ENCODE results near the gene YIPF1.
A peak's percentile ranks its signal among the peaks of the same experiment; 100 is the strongest.

Gene YIPF1

GRCh38 chr1:53913352-53914033 lies 23.9 kb upstream of the YIPF1 start:
- Histone ChIP-seq H3K4me1 (ENCODE audit: insufficient read depth, low read length) (peaks cover 23% of the 10 kb centered on the region), H3K4me3 (ENCODE audit: low read length) (no peak overlapping the region), H3K27me3 (ENCODE audit: insufficient read depth, low read length) (no peaks in the 10 kb centered on the region), H3K9ac (ENCODE audit: low read depth, low read length) (0 out of 2 replicates have a peak overlapping the region, but pooled peaks have one; percentile 2), H3K9me3 (ENCODE audit: insufficient read depth, low read depth, low read length) (no peaks in the 10 kb centered on the region), H3K36me3 (ENCODE audit: insufficient read depth, low read length) (no peaks in the 10 kb centered on the region; the same call in 1 of the 2 replicates), H3K27ac (ENCODE audit: low read depth, low read length) (peak overlapping the region; percentile 58; the same call in 1 of the 2 replicates)
- WGBS = 64% methylated on average over 5 of the region's 5 CpGs

GRCh38 chr1:53911442-53911841 lies 21.8 kb upstream of the YIPF1 start:
- 95% methylated on average over 4 of the region's 4 CpGs for WGBS
- Histone ChIP-seq H3K36me3 (ENCODE audit: insufficient read depth, low read length) (no peaks in the 10 kb centered on the region), H3K27ac (ENCODE audit: low read depth, low read length) (no peak overlapping the region), H3K9me3 (ENCODE audit: insufficient read depth, low read depth, low read length) (no peaks in the 10 kb centered on the region), H3K9ac (ENCODE audit: low read depth, low read length) (no peak overlapping the region), H3K4me1 (ENCODE audit: insufficient read depth, low read length) (peaks cover 23% of the 10 kb centered on the region), H3K27me3 (ENCODE audit: insufficient read depth, low read length) (no peaks in the 10 kb centered on the region), H3K4me3 (ENCODE audit: low read length) (no peak overlapping the region)

DNA sequence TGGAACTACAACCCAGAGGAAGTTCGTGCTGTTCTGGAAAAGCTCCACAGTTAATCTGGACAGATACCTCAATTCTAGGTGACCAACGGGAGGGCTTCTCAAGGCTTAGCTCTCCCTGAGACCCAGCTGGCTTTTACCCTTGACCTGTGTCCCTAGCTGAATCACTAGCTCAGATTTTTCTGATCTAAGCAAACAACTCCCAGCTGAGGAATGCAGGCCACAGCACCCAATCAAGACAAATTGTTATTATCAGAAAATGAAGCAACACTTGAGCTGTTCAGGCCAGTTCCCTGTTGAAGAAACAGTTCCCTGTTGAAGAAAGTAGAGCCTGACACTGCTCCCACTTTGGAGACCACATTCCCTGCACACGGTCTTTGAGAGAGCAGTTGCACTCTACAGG lies 20.3 kb upstream of the YIPF1 start:
- H3K27me3 ChIP-seq (ENCODE audit: insufficient read depth, low read length) = no peaks in the 10 kb centered on the region
- no peak overlapping the region for H3K9ac ChIP-seq (ENCODE audit: low read depth, low read length)
- H3K4me1 ChIP-seq (ENCODE audit: insufficient read depth, low read length) = peaks cover 23% of the 10 kb centered on the region
- H3K36me3 ChIP-seq (ENCODE audit: insufficient read depth, low read length) = no peaks in the 10 kb centered on the region
- H3K4me3 ChIP-seq (ENCODE audit: low read length) = no peak overlapping the region
- H3K27ac ChIP-seq (ENCODE audit: low read depth, low read length) = no peak overlapping the region
- no peaks in the 10 kb centered on the region for H3K9me3 ChIP-seq (ENCODE audit: insufficient read depth, low read depth, low read length)
- 90% methylated on average over 3 of the region's 3 CpGs for WGBS

DNA sequence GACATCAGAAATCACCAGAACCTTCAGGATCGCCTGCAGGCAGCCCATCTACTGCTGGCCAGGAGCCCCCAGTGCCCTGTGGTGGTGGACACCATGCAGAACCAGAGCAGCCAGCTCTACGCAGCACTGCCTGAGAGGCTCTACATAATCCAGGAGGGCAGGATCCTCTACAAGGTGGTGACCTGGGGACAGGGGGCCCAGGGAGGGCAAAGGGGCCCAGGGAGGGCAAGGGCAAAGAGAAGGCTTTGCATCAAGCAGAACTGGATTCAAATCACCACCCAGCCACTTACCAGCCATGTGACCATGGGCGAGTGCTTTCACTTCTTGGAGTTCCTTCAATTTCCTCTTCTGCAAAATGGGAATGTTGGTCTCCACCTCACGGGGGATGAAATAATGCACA lies 16.5 kb upstream of the YIPF1 start:
- Histone ChIP-seq H3K4me1 (ENCODE audit: insufficient read depth, low read length) (no peaks in the 10 kb centered on the region), H3K36me3 (ENCODE audit: insufficient read depth, low read length) (no peaks in the 10 kb centered on the region), H3K9me3 (ENCODE audit: insufficient read depth, low read depth, low read length) (no peaks in the 10 kb centered on the region), H3K4me3 (ENCODE audit: low read length) (no peak overlapping the region), H3K9ac (ENCODE audit: low read depth, low read length) (no peak overlapping the region), H3K27me3 (ENCODE audit: insufficient read depth, low read length) (no peaks in the 10 kb centered on the region), H3K27ac (ENCODE audit: low read depth, low read length) (no peak overlapping the region)
- 92% methylated on average over 4 of the region's 4 CpGs for WGBS

- H3K4me3 ChIP-seq (ENCODE audit: low read length) = no peak overlapping the region
- H3K27me3 ChIP-seq (ENCODE audit: insufficient read depth, low read length) = no peaks in the 10 kb centered on the region
- no peaks in the 10 kb centered on the region for H3K4me1 ChIP-seq (ENCODE audit: insufficient read depth, low read length)
- H3K36me3 ChIP-seq (ENCODE audit: insufficient read depth, low read length) = no peaks in the 10 kb centered on the region
- H3K9me3 ChIP-seq (ENCODE audit: insufficient read depth, low read depth, low read length) = no peaks in the 10 kb centered on the region
- 96% methylated on average over 8 of the region's 8 CpGs for WGBS
- no peak overlapping the region for H3K9ac ChIP-seq (ENCODE audit: low read depth, low read length)
- no peak overlapping the region for H3K27ac ChIP-seq (ENCODE audit: low read depth, low read length)
Measured at GRCh38 chr1:53905509-53905908, 15.9 kb upstream of the YIPF1 start.

GRCh38 chr1:53902235-53903138 lies 12.9 kb upstream of the YIPF1 start:
- Histone ChIP-seq H3K4me1 (ENCODE audit: insufficient read depth, low read length) (no peaks in the 10 kb centered on the region), H3K27ac (ENCODE audit: low read depth, low read length) (no peak overlapping the region), H3K4me3 (ENCODE audit: low read length) (no peak overlapping the region), H3K36me3 (ENCODE audit: insufficient read depth, low read length) (no peaks in the 10 kb centered on the region), H3K9me3 (ENCODE audit: insufficient read depth, low read depth, low read length) (no peaks in the 10 kb centered on the region), H3K27me3 (ENCODE audit: insufficient read depth, low read length) (no peaks in the 10 kb centered on the region), H3K9ac (ENCODE audit: low read depth, low read length) (no peak overlapping the region)
- 87% methylated on average over 7 of the region's 7 CpGs for WGBS

GRCh38 chr1:53899708-53900107 lies 10.1 kb upstream of the YIPF1 start:
- WGBS = 89% methylated on average over 3 of the region's 3 CpGs
- Histone ChIP-seq H3K4me3 (ENCODE audit: low read length) (no peak overlapping the region), H3K9ac (ENCODE audit: low read depth, low read length) (no peak overlapping the region), H3K27me3 (ENCODE audit: insufficient read depth, low read length) (no peaks in the 10 kb centered on the region), H3K4me1 (ENCODE audit: insufficient read depth, low read length) (no peaks in the 10 kb centered on the region), H3K27ac (ENCODE audit: low read depth, low read length) (no peak overlapping the region), H3K36me3 (ENCODE audit: insufficient read depth, low read length) (no peaks in the 10 kb centered on the region), H3K9me3 (ENCODE audit: insufficient read depth, low read depth, low read length) (no peaks in the 10 kb centered on the region)

- WGBS = 83% methylated on average over 2 of the region's 2 CpGs
Measured at GRCh38 chr1:53899206-53899628, 9.6 kb upstream of the YIPF1 start.

DNA sequence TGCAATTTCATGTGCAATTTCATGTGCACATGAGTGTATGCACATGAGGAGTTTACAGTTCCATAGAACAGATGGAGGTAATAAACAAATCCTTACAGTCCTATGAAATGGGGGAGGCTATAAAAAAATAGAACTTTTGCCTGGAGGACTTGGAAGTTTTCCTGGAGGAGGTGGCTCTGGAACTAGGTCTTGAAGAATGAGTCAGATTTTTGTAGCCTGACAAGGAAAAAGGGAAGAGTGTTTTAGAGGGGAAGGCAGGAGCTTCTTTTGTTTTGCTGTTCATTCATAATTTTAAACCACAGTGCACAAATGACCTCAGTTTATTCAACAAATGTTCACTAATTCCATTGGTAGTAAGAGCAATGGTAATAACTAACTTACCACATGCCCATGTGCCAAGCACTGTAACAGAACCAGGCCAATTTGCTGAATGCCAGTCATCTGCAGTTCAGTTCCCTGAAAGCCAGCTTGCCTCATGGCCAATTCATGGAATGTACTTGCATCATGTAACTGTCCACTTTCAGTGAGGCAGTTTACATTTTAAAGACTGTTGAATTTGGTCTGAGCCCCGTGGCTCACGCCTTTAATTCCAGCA lies 7.1 kb upstream of the YIPF1 start:
- no peaks in the 10 kb centered on the region for H3K36me3 ChIP-seq (ENCODE audit: insufficient read depth, low read length)
- no peaks in the 10 kb centered on the region for H3K27me3 ChIP-seq (ENCODE audit: insufficient read depth, low read length)
- no peak overlapping the region for H3K9ac ChIP-seq (ENCODE audit: low read depth, low read length)
- H3K9me3 ChIP-seq (ENCODE audit: insufficient read depth, low read depth, low read length) = no peaks in the 10 kb centered on the region
- no peaks in the 10 kb centered on the region for H3K4me1 ChIP-seq (ENCODE audit: insufficient read depth, low read length)
- WGBS = 89% methylated on average over 2 of the region's 2 CpGs
- no peak overlapping the region for H3K27ac ChIP-seq (ENCODE audit: low read depth, low read length)
- no peak overlapping the region for H3K4me3 ChIP-seq (ENCODE audit: low read length)

More at GRCh38 chr1:53899206-53899628, 9.6 kb upstream of the YIPF1 start:
- H3K9ac ChIP-seq (ENCODE audit: low read depth, low read length) = no peak overlapping the region
- H3K4me3 ChIP-seq (ENCODE audit: low read length) = no peak overlapping the region
- no peaks in the 10 kb centered on the region for H3K27me3 ChIP-seq (ENCODE audit: insufficient read depth, low read length)
- H3K9me3 ChIP-seq (ENCODE audit: insufficient read depth, low read depth, low read length) = no peaks in the 10 kb centered on the region
- H3K4me1 ChIP-seq (ENCODE audit: insufficient read depth, low read length) = no peaks in the 10 kb centered on the region
- no peak overlapping the region for H3K27ac ChIP-seq (ENCODE audit: low read depth, low read length)
- H3K36me3 ChIP-seq (ENCODE audit: insufficient read depth, low read length) = no peaks in the 10 kb centered on the region

DNA sequence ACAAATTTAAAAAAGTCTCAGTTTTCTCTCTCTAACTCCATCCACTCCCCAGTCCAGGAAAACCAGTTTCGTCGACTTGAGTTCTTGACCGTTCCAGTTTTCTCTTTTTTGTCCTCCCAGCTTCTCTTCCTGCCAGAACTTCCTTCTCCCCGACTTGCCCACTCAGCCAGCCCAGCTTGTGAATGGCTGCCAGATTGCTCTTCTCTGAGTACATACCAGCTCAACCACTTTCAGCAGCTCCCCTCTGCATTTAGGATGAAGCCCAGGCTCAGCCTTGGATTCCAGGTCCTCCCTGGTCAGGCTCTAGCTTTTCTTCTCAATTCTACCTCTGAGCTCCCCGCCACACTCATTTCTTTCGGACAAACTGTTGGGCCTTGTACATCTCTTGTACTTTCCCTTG lies 5.8 kb upstream of the YIPF1 start:
- WGBS = 94% methylated on average over 6 of the region's 6 CpGs
- no peaks in the 10 kb centered on the region for H3K36me3 ChIP-seq (ENCODE audit: insufficient read depth, low read length)
- H3K9me3 ChIP-seq (ENCODE audit: insufficient read depth, low read depth, low read length) = no peaks in the 10 kb centered on the region
- H3K4me3 ChIP-seq (ENCODE audit: low read length) = no peak overlapping the region
- no peak overlapping the region for H3K9ac ChIP-seq (ENCODE audit: low read depth, low read length)
- H3K27me3 ChIP-seq (ENCODE audit: insufficient read depth, low read length) = no peaks in the 10 kb centered on the region
- H3K4me1 ChIP-seq (ENCODE audit: insufficient read depth, low read length) = peaks cover 1% of the 10 kb centered on the region
- H3K27ac ChIP-seq (ENCODE audit: low read depth, low read length) = no peak overlapping the region

DNA sequence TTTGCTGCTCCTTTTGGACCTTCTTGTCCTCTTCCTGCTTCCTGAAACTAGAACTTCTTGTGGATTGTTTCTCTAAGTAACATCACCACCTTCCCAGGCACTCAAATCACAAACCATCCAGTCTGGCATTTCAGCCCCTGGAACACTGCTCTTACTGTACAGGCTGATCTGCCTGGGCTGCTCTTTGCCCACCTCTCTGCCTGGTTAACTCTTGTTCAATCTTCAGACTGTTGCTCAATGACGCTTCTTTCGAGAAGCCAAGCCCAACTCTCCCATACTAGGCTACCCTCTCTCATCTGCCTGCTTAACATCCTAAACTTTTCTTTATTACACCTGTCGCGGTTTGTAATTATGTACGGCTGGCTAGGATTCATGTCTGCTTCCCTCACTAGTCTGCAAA lies 5.0 kb upstream of the YIPF1 start:
- Histone ChIP-seq H3K36me3 (ENCODE audit: insufficient read depth, low read length) (no peaks in the 10 kb centered on the region), H3K9me3 (ENCODE audit: insufficient read depth, low read depth, low read length) (no peaks in the 10 kb centered on the region), H3K9ac (ENCODE audit: low read depth, low read length) (no peak overlapping the region), H3K4me3 (ENCODE audit: low read length) (no peak overlapping the region), H3K27ac (ENCODE audit: low read depth, low read length) (no peak overlapping the region), H3K4me1 (ENCODE audit: insufficient read depth, low read length) (peaks cover 7% of the 10 kb centered on the region), H3K27me3 (ENCODE audit: insufficient read depth, low read length) (no peaks in the 10 kb centered on the region)
- WGBS = 97% methylated on average over 5 of the region's 5 CpGs

Data from HUES64 (cell line).